HuH-7.5 (cell line): Measurements from ENCODE around the gene CD84.
"Not testable (repeated sequence)": the region's sequence is repeated elsewhere in the genome, so short reads cannot be mapped to it uniquely, and the experiment has no call there.

Experiments used
- DNase-seq: peaks from one replicate; pipeline ENCODE4 v3.0.0; 2011; ENCODE audit warnings: low spot score

Gene CD84

DNA sequence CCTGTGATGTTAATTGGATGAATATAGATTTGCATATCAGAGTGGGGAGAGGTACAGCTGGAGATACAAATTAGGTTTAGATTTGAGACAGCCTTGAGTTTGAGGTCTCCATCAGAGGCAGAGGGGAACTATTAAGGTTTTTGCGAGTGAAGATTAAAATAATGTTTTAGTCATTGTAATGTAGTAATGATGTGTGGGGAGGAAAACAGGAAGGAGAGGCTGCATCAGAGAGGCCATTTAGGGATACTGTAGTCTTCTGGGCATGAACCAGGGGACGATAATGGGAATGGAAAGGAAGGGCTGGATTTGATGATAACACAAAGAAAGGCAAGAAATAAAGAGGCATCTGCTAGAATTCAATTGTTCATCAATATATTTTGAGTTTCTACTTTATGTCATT, 9.5 kb downstream of the CD84 start:
- DNase-seq, result no peak

DNA sequence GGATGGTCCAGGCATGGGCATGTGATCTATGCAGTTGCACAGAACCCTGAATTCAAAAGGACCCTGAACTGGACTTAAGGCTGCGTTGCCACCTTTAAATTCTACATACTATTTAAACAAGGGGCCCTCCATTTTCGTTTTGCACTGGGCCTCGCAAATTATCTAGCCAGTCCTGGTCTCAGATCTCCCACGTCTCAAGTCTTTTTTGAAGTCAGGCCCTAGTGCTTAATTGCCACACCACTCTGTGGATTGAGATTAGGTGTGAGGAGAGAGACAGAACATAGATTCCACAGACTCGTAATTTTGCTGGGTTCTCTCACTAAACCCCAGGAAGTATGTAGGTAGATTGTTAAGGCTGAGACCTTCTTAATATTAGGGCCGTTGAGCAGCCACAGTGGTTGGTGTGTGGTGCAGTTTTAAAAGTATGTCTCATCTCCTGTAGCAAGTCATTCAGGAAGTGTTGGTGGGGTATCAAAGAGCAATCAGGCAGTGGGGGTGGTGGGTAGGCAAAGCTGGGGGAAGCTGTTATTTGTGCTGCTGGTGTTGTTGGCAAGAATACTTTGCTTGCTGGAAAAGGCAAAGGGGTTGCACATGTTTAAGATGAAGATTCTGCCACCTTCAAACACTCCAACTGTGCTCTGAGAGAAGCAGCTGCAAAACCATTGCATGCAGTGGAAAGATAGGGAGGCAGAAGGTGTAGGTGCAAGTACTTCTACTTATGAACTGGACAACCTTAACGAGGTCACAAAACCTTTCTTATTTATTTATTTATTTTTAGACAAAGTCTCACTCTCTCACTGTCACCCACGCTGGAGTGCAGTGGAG, 11.2 kb downstream of the CD84 start:
- DNase-seq, result no peak

DNA sequence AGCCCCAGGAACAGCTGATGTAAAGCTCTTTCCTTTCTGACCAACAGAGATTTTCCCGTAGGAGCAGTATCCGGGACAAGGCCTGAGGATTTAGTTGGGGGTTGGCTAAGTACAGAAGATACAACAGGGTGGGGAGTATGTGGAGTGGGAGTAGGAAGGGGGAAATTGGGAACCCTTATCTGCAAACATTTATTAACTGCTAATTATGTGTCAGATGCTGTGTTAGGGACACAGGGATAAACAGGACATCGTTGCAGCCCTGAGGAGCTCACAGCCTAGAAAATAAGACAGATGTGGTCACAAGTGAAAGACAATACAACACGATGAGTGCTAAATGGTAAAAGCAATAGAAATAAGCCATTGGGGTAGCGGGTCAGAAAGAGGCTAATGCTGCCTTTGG, 12.0 kb downstream of the CD84 start:
- DNase-seq, result no peak

DNA sequence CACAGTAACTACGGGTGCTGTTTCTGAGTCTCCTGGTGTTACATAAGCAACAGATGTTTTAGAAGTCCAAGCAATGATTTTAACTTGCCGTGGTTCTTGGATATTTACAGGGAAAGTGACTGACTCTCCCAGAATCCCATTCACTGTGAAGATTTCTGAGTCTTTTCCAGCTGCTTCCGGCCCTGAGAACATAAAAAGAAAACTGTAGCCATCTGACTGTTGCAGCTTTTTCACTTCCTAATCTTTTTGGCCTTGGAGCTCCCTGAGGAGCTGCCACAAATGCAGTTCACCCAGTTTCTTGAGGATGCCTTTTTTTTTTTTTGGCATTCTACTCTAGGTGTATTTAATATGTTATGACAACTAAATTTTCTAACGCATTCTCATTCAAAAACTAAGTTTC, 13.7 kb downstream of the CD84 start:
- DNase-seq, result no peak

DNA sequence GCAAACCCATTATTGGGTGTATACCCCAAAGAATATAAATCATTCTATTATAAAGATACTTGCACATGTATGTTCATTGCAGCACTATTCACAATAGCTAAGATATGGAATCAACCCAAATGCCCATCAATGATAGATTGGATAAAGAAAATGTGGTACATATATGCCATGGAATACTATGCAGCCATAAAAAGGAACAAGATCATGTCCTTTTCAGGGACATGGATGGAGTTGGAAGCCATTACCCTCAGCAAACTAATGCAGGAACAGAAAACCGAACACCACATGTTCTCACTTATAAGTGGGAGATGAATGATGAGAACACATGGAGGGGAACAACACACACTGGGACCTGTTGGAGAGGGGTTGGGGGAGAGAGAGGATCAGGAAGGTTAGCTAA, 16.1 kb downstream of the CD84 start:
- DNase-seq, result not testable (repeated sequence)

DNA sequence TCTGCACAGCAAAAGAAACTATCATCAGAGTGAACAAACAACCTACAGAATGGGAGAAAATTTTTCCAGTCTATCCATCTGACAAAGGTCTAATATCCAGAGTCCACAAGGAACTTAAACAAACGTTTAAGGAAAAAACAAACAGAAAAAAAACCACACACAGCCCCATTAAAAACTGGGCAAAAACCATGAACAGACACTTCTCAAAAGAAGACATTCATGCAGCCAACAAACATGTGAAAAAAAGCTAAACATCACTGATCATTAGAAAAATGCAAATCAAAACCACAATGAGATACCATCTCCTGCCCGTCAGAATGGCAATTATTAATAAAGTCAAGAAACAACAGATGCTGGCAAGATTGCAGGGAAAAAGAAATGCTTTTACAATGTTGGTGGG, 16.6 kb downstream of the CD84 start:
- not testable (repeated sequence) for DNase-seq

DNA sequence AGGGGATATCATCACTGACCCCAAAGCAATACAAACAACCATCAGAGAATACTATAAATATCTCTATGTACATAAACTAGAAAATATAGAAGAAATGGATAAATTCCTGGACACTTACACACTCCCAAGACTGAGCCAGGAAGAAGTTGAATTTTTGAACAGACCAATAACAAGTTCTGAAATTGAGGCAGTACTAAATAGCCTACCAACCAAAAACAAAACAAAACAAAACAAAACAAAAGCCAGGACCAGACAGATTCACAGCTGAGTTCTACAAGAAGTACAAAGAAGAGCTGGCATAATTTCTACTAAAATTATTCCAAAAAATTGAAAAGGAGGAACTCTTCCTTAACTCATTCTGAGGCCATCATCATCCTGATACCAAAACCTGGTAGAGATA, 18.5 kb downstream of the CD84 start:
- no peak for DNase-seq

DNA sequence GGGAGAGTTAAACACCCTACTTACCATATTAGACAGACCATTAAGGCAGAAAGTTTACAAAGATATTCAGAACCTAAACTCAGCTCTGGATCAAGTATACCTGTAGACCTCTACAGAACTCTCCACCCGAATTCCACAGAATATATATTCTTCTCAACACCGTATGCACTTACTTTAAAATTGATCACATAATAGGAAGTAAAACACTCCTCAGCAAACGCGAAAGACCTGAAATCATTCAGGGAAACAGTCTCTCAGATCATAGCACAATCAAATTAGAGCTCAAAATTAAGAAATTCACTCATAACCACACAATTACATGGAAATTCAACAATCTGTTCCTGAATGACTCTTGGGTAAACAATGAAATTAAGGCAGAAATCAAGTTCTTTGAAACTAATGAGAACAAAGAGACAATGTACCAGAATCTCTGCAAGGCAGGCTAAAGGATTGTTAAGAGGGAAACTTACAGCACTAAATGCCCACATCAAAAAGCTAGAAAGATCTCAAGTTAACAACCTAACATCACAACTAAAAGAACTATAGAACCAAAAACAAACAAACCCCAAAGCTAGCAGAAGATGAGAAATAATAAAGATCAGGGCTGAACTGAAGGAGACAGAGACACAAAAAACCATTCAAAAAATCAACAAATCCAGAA, 19.1 kb downstream of the CD84 start:
- DNase-seq, result no peak

DNA sequence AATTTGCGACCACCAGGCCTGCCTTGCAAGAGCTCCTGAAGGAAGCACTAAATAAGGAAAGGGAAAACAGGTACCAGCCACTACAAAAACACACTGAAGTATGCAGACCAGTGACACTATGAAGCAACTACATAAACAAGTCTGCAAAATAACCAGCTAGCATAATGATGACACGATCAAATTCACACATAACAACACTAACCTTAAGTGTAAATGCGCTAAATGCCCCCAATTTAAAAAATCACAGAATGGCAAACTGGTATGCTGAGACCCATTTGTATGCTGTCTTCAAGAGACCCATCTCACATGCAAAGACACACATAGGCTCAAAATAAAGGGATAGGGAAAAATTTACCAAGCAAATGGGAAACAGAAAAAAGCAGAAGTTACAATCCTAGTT, 19.9 kb downstream of the CD84 start:
- DNase-seq, result not testable (repeated sequence)

DNA sequence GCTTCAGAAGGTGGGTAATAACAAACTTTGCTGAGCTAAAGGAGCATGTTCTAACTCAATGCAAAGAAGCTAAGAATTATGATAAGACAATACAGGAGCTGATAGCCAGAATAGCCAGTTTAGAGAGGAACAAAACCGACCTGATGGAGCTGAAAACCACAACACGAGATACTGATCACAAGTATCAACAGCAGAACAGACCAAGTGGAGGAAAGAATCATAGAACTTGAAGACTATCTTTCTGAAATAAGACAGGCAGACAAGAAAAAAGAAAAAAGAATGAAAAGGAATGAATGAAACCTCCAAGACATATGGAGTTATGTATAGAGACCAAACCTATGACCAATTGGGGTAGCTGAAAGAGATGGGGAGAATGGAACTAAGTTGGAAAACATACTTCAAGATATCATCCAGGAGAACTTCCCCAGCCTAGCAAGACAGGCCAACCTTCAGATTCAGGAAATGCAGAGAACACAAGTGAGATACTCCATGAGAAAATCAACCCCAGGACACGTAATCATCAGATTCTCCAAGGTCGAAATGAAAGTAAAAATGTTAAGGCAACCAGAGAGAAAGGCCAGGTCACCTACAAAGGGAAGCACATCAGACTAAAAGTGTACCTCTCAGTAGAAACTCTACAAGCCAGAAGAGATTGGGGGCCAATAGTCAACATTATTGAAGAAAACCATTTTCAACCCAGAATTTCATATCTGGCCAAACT, 20.5 kb downstream of the CD84 start:
- no peak for DNase-seq

DNA sequence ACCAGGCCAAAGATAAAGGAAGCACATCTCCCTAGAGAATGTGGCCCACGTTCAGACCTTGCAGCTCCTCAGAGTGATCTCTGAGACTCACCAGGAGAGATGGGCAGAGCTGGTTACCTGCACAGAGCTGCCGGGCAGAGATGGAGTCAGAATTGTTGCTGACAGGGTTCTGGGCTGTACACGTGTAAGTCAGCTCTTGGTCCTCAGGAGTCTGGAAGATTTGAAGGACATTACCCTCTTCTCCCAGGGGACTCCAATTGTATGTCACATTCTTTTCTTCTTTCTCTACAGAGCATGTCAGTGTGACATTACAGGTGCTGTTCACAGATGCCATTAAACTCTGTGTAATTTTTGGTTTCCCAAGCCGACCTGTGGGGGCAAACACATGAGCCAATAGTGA, 25.5 kb downstream of the CD84 start:
- no peak for DNase-seq

DNA sequence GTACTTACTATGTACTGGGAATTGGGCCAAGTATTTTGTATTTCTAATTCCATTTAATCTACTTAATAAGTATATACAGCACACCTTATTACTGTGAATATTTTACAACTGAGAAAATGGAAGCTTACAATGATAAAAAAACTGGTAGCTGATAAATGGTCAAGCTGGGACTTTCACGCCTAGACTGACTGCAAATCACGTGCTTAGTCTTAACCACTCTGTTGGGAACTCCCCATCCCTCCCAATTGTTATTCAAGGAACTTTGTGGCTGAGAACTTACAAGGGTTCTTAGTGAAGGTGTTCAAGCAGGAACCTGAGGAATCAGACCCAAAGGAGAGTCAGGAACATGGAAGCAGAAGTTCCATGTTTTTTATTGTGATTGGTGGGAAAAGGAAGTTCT, 26.9 kb downstream of the CD84 start:
- no peak for DNase-seq

DNA sequence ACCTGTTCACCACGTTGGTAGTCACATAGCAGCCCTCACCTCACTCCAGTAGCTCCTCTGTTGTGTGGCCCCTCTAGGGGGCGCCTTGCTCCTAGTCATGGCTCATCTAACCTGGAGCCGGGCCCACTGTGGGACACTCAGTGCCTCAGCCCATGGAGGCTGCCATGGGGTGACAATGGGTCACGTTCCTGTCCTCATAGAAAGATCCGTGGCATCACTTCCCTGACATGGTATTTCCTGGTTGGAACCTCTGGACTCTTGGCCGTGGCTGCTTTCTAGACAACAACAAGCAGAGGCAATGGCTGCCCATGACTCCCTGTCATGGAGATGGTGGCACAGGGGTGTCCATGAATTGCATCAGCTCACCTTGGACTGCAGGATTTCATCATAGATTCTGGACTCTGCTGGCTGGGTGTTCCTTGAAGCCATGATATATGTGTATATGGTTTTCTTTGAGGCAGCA, 28.7 kb downstream of the CD84 start:
- DNase-seq, result no peak

DNA sequence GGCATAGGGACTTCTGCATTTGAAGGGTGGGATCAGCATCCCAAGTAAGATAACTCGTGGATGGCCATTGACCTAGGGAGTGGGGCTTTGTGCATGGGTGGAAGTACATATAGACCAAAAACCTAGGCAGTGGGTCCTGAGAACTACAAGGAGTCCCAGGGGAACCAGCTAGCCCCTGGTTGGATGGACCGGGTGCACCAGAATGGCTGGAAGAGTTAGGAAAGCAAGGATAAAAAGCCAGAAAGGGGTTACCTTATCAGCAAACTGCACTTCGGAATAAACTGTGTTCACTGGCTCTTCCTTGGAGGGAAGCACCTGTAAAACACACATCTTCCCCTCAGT, 29.7 kb downstream of the CD84 start:
- DNase-seq, result no peak

DNA sequence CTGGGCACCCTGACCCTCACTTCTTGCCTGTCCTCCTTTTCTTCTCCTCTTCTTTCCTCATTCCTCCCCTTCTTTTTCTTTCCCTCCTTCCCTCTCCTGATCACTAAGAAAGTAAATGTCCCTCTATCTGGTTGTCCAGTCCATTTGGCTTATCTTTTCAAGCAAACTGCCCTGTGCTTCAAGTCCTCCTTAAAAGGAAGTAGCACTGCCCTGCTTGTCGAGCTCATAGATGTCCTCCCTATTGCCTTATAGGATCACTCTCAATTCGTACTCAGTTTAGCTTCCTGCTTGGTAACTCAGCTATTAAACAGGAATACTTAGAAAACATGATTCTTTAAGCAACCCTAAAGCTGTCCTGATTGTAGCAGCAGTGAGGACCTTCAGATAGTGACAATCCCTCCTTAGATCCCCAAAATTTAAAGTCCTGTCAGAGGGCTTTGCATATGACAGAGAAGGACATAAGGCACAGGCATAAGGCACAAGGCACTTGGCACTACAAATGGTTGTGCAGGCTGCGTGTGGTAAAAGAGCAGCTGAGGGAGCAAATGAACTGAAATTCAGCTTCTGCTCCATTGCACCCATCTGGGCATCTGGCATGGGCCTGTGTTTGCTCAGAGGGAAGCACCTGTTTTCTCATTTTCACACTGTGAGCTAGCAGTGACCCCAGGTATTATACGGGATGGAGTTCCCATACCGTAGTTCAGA, 30.2 kb downstream of the CD84 start:
- DNase-seq, result no peak

DNA sequence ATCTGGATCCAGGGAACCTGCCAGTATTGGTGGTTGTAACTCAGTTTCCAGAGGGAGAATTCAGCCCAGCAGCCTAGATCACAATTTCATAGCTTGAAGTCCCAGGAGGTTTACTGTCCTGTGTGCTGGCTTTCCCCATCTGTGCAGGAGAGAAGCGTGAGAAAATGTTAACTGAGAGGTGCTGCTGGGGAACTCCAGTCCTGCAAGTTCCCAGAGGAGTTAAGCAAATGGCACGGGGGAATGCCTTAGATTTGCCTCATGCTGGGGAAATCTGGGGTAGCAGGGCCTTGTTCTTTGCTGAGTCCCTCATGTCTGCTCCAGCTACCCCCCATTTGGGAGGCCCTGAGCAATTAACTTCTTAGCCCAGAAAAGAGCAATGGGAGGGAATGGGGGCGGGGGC, 31.1 kb downstream of the CD84 start:
- DNase-seq, result no peak

DNA sequence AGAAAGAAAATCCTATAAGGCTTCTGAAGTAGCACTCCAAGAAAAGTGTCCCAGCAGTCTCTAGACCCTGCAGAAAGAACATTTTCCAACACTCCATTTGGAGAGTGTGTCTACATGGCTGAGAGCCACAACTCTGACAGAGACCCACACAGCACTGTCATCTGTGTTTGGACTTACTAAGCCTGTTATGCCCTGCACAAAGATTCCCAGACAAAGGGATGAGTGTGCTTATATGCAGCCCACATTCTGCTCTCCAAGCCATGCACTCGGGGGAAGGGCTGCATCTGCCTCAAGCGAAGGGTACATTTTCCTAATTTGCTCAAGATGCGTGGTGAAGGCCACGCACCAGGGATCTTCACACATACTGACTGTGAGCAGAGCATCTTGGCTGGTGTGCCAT, 31.9 kb downstream of the CD84 start:
- DNase-seq, result no peak

DNA sequence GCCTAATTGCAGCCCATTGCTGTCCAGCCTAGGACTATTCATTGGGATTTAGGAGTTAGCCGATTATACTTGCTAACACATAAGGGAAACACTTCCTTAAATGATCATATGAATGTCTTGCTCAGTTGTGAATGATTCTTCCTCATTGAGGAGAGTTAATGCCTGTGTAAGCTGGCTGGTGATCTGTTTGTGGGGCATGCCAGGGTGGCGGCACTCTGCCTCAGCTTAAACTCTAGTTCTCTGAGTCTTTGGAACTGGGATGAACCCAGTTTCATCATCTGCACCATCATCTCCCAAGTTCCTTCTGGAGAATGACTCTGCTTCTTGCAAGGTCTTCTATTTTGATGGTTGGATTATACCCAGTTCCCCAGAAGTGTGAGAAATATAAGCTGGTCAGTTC, 32.4 kb downstream of the CD84 start:
- DNase-seq, result no peak

DNA sequence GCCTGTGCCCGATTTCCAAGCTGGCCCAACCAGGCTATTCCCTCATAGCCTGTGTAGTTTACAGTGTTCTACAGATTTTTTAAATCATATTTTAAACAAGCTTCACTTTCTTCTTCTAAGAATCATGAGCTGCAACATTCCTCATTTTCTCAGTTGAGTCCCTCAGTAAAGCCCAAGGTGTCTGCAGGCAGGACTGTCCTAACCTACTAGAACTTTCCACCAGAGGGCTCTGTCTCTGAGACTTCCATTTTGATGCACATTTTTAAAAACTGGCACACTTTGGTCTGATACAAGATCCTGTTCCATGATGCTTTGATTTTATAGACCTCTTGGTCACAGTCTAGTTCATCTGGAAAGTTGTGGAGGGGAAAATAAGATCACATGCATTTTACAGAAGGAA, 34.6 kb downstream of the CD84 start:
- no peak for DNase-seq

DNA sequence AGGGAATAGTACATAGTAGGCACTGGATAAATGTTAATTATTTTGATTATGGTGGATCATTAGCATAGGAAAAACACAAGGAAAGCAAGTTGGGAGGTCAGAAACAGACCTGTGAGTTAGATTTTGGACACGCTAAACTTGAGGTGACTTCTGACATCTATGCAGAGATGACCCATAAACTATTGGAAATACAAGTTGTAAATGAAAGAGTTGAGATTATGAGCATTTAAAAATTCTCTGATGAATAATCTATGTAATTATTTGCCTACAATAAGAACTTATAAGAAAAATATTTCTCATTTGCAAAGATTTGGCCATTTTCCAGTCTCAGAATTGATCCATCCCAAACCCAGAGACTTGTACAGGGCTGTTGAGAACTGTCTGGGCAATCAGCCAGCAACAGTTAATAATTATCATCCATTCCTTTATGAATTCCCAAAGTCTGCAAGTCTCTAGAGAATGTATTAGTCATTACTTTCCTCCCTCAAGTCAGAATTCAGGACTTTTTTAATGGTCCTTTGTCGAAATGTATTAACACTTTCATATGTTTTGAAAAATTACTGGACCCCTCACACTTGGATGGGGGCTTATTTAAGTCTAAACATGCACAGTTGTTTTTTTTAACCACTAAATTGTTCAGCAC, 36.9 kb downstream of the CD84 start:
- peak; percentile 36 for DNase-seq

DNA sequence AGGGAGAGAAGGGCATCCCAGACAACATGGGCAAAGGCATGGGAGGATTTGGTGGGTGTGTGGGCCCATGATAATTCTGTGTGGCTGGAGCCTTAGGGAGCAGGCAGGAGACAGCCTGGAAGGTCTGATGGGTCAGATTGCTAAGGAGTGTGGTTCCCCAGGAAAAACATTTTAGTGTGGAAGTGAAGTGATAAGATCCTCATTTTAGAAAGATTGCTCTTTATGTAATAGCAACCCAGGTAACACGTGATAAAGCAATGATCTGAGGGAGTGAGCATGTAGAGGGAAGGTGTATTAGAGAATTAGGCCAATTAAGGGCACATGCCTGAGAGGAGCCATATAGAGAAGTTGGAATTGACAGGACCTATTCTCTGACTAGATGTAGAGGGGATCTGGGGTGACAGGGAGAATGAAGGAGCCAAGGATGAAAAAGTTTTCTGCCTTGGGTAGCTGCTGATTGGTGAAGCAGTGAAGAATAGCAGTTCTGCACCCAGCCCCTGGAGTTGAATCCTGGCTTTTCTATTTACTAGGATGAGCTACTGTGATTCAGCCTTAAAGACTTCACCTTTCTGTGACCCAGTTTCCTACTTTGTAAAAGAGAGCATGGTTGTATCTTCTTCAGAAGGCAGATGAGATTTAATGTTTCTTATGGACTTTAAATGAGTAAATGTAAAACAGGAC, 37.5 kb downstream of the CD84 start:
- no peak for DNase-seq

DNA sequence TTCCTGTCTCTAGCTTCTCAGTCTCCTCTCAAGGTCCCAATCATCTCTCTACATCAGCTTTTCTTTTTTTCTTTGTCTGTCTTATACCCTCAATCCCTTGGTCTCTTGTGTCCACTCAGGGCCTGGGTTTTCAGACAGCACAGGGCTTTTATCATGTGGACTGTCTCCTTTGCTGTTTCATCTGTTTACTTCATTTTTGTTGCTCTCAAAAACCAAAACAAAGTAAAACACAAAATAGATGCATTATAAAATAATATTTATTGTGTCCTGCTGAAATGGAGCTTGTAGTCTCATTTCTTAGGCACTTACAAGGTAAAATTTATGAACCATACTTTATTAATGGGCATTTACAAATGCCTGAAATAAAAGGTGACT, 38.5 kb downstream of the CD84 start:
- DNase-seq, result no peak
